Left hindlimb (tissue), 1 donor: ENCODE results near the gene CSH1.
"Not testable (repeated sequence)": the region's sequence is repeated elsewhere in the genome, so short reads cannot be mapped to it uniquely, and the experiment has no call there.

Source experiments
- DNase-seq: peaks from one replicate; pipeline ENCODE4 v3.0.0-alpha.2; 2018

CSH1 gene

GRCh38 chr17:63928172-63928666 lies 31.8 kb upstream of the CSH1 start:
- no peak for DNase-seq

- DNase-seq: peak; percentile 23
Measured at GRCh38 chr17:63927464-63928171, 31.2 kb upstream of the CSH1 start.

GRCh38 chr17:63926164-63926563 lies 29.8 kb upstream of the CSH1 start:
- no peak for DNase-seq

GRCh38 chr17:63925615-63926014 lies 29.2 kb upstream of the CSH1 start:
- no peak for DNase-seq

- not testable (repeated sequence) for DNase-seq
Measured at GRCh38 chr17:63922402-63922801, 26.0 kb upstream of the CSH1 start.

GRCh38 chr17:63920779-63921178 lies 24.4 kb upstream of the CSH1 start:
- not testable (repeated sequence) for DNase-seq

GRCh38 chr17:63920050-63920449 lies 23.7 kb upstream of the CSH1 start:
- DNase-seq: not testable (repeated sequence)

GRCh38 chr17:63919311-63919723 lies 22.9 kb upstream of the CSH1 start:
- DNase-seq: no peak

- not testable (repeated sequence) for DNase-seq
Measured at GRCh38 chr17:63918789-63919305, 22.5 kb upstream of the CSH1 start, which contains the start of gene GH1. TSS of gene GH1 (minus strand) at chr17:63918839. CDS start at chr17:63918776, 63 bp downstream.

- no peak for DNase-seq
Measured at GRCh38 chr17:63918305-63918704, 21.9 kb upstream of the CSH1 start.

GRCh38 chr17:63917646-63918045 lies 21.3 kb upstream of the CSH1 start:
- DNase-seq: no peak

GRCh38 chr17:63917206-63917605 lies 20.8 kb upstream of the CSH1 start:
- not testable (repeated sequence) for DNase-seq

- DNase-seq: no peak
Measured at GRCh38 chr17:63916566-63917185, 20.3 kb upstream of the CSH1 start.

- not testable (repeated sequence) for DNase-seq
Measured at GRCh38 chr17:63915753-63916152, 19.4 kb upstream of the CSH1 start.

GRCh38 chr17:63914471-63914870 lies 18.1 kb upstream of the CSH1 start:
- DNase-seq: no peak

- DNase-seq: no peak
Measured at GRCh38 chr17:63911657-63912100, 15.3 kb upstream of the CSH1 start.

GRCh38 chr17:63911041-63911635 lies 14.8 kb upstream of the CSH1 start, which contains the start of gene CSHL1:
TSS of gene CSHL1 (minus strand) at chr17:63911258. CDS start at chr17:63911196, 62 bp downstream.
- no peak for DNase-seq

- no peak for DNase-seq
Measured at GRCh38 chr17:63910096-63910495, 13.7 kb upstream of the CSH1 start.

GRCh38 chr17:63909586-63909985 lies 13.2 kb upstream of the CSH1 start:
- not testable (repeated sequence) for DNase-seq

GRCh38 chr17:63907161-63907778 lies 10.9 kb upstream of the CSH1 start:
- not testable (repeated sequence) for DNase-seq

GRCh38 chr17:63904796-63905195 lies 8.4 kb upstream of the CSH1 start:
- not testable (repeated sequence) for DNase-seq

- DNase-seq: not testable (repeated sequence)
Measured at GRCh38 chr17:63903787-63904201, 7.4 kb upstream of the CSH1 start.

- not testable (repeated sequence) for DNase-seq
Measured at GRCh38 chr17:63901971-63902370, 5.6 kb upstream of the CSH1 start.
